HEK293 (cell line): ENCODE measurements around the gene ZSCAN22.

Experiments
- CTCF ChIA-PET: fragments of 350-600 bp; formaldehyde crosslinking; extraction: SDS; loops from one replicate; lab custom pipeline; 2021; ENCODE audit warnings: antibody characterized with exemption; lab: Yijun Ruan, JAX
- POLR2A ChIA-PET: fragments of 300-600 bp; formaldehyde crosslinking; extraction: SDS; loops from one replicate; lab custom pipeline; 2020; ENCODE audit warnings: antibody characterized with exemption, inconsistent platforms; lab: Yijun Ruan, JAX
- H3K27ac ChIP-seq: fragments of 200-500 bp; sonication (Bioruptor generic); 2 replicates; pipeline ENCODE4 v1.5.1; 2014; ENCODE audit warnings: low read depth, low read length, control low read depth, inconsistent platforms; ENCODE audit errors: extremely low read depth
- H3K36me3 ChIP-seq, 2 experiments: fragments of 200-500 bp in 1 of 2; sonication (Bioruptor generic) in 1 of 2; 1 replicate in 1 of 2; 2 replicates in 1 of 2; pipeline ENCODE4 v1.5.1; 2014 to 2017; ENCODE audit warnings: inconsistent platforms in 2 of 2, low read length in 2 of 2; ENCODE audit not compliant: control insufficient read depth in 2 of 2, insufficient read depth in 1 of 2
- H3K4me1 ChIP-seq: fragments of 200-500 bp; sonication (Bioruptor generic); 2 replicates; pipeline ENCODE4 v1.5.1; 2014; ENCODE audit warnings: mild to moderate bottlenecking, low read length, inconsistent platforms; ENCODE audit not compliant: control insufficient read depth, insufficient read depth
- H3K4me3 ChIP-seq: 2 replicates; pipeline ENCODE4 v1.5.1; 2011; ENCODE audit warnings: low read depth, mild to moderate bottlenecking, control low read depth, low read length, moderate library complexity
- H3K9me3 ChIP-seq: fragments of 200-500 bp; sonication (Bioruptor generic); 2 replicates; pipeline ENCODE4 v1.5.1; 2014; ENCODE audit warnings: low read depth, low read length, inconsistent platforms; ENCODE audit not compliant: control insufficient read depth, insufficient read depth
- BCL11B ChIP-seq: fragments of 450-650 bp; formaldehyde crosslinking; IDR thresholded peaks from 2 replicates; pipeline ENCODE4 v1.5.1; 2016; ENCODE audit warnings: low read depth, missing biosample characterization, missing genetic modification characterization
- EGR2 ChIP-seq: fragments of 450-650 bp; formaldehyde crosslinking; IDR thresholded peaks from 2 replicates; pipeline ENCODE4 v1.5.1; 2016; ENCODE audit warnings: low read depth, missing biosample characterization, missing genetic modification characterization
- GLIS2 ChIP-seq: fragments of 450-650 bp; formaldehyde crosslinking; IDR thresholded peaks from 2 replicates; pipeline ENCODE4 v1.5.1; 2016; ENCODE audit warnings: missing biosample characterization, missing genetic modification characterization
- KLF16 ChIP-seq: fragments of 450-650 bp; formaldehyde crosslinking; IDR thresholded peaks from 2 replicates; pipeline ENCODE4 v1.5.1; 2017; ENCODE audit warnings: missing biosample characterization, missing genetic modification characterization
- KLF8 ChIP-seq: fragments of 450-650 bp; formaldehyde crosslinking; IDR thresholded peaks from 2 replicates; pipeline ENCODE4 v1.5.1; 2016; ENCODE audit warnings: missing biosample characterization, missing genetic modification characterization
- MZF1 ChIP-seq: fragments of 450-650 bp; formaldehyde crosslinking; IDR thresholded peaks from 2 replicates; pipeline ENCODE4 v1.5.1; 2017; ENCODE audit warnings: missing biosample characterization, missing genetic modification characterization, borderline replicate concordance
- SALL2 ChIP-seq: fragments of 450-650 bp; formaldehyde crosslinking; IDR thresholded peaks from 2 replicates; pipeline ENCODE4 v1.5.0; 2017; ENCODE audit warnings: missing biosample characterization, mild to moderate bottlenecking, missing genetic modification characterization, borderline replicate concordance
- SP7 ChIP-seq: fragments of 450-650 bp; formaldehyde crosslinking; IDR thresholded peaks from 2 replicates; pipeline ENCODE4 v1.5.1; 2016; ENCODE audit warnings: missing biosample characterization, missing genetic modification characterization
- WT1 ChIP-seq: fragments of 450-650 bp; formaldehyde crosslinking; IDR thresholded peaks from 2 replicates; pipeline ENCODE4 v1.5.1; 2016; ENCODE audit warnings: missing biosample characterization, missing genetic modification characterization
- ZFP3 ChIP-seq: fragments of 450-650 bp; formaldehyde crosslinking; IDR thresholded peaks from 2 replicates; pipeline ENCODE4 v1.5.1; 2016; ENCODE audit warnings: low read depth, missing biosample characterization, missing genetic modification characterization
- ZNF10 ChIP-seq: fragments of 450-650 bp; formaldehyde crosslinking; IDR thresholded peaks from 2 replicates; pipeline ENCODE4 v1.5.1; 2017; ENCODE audit warnings: missing biosample characterization, missing genetic modification characterization
- ZNF138 ChIP-seq: fragments of 450-650 bp; formaldehyde crosslinking; IDR thresholded peaks from 2 replicates; pipeline ENCODE4 v1.5.1; 2016; ENCODE audit warnings: missing biosample characterization, missing genetic modification characterization, borderline replicate concordance
- ZNF146 ChIP-seq: fragments of 450-650 bp; formaldehyde crosslinking; IDR thresholded peaks from 2 replicates; pipeline ENCODE4 v1.5.1; 2016; ENCODE audit warnings: missing biosample characterization, missing genetic modification characterization
- ZNF239 ChIP-seq: fragments of 450-650 bp; formaldehyde crosslinking; IDR thresholded peaks from 2 replicates; pipeline ENCODE4 v1.5.1; 2016; ENCODE audit warnings: missing biosample characterization, missing genetic modification characterization
- ZNF404 ChIP-seq: fragments of 450-650 bp; formaldehyde crosslinking; IDR thresholded peaks from 2 replicates; pipeline ENCODE4 v1.5.1; 2017; ENCODE audit warnings: missing biosample characterization, missing genetic modification characterization
- ZNF416 ChIP-seq: fragments of 450-650 bp; formaldehyde crosslinking; IDR thresholded peaks from 2 replicates; pipeline ENCODE4 v1.5.1; 2016; ENCODE audit warnings: missing biosample characterization, missing genetic modification characterization
- ZNF433 ChIP-seq: fragments of 450-650 bp; formaldehyde crosslinking; IDR thresholded peaks from 2 replicates; pipeline ENCODE4 v1.5.1; 2016; ENCODE audit warnings: missing biosample characterization, missing genetic modification characterization, low read depth
- ZNF548 ChIP-seq: fragments of 450-650 bp; formaldehyde crosslinking; IDR thresholded peaks from 2 replicates; pipeline ENCODE4 v1.5.1; 2016; ENCODE audit warnings: missing biosample characterization, missing genetic modification characterization
- ZNF585B ChIP-seq: fragments of 450-650 bp; formaldehyde crosslinking; IDR thresholded peaks from 2 replicates; pipeline ENCODE4 v1.5.1; 2016; ENCODE audit warnings: missing biosample characterization, missing genetic modification characterization
- ZNF626 ChIP-seq: fragments of 450-650 bp; sonication (Bioruptor Pico); formaldehyde crosslinking; IDR thresholded peaks from 2 replicates; pipeline ENCODE4 v1.5.1; 2018; ENCODE audit warnings: missing biosample characterization, missing genetic modification characterization, inconsistent platforms
- ZNF658 ChIP-seq: fragments of 450-650 bp; formaldehyde crosslinking; IDR thresholded peaks from 2 replicates; pipeline ENCODE4; 2016; ENCODE audit warnings: missing biosample characterization, missing genetic modification characterization
- ZNF670 ChIP-seq: fragments of 450-650 bp; formaldehyde crosslinking; IDR thresholded peaks from 2 replicates; pipeline ENCODE4 v1.5.1; 2016; ENCODE audit warnings: missing biosample characterization, missing genetic modification characterization, low read depth
- ZNF785 ChIP-seq: fragments of 450-650 bp; formaldehyde crosslinking; IDR thresholded peaks from 2 replicates; pipeline ENCODE4 v1.5.1; 2016; ENCODE audit warnings: missing biosample characterization, missing genetic modification characterization
- ZNF830 ChIP-seq: fragments of 450-650 bp; IDR thresholded peaks from 2 replicates; pipeline ENCODE4 v1.5.0; 2018; ENCODE audit warnings: missing biosample characterization, missing genetic modification characterization, low read depth, mild to moderate bottlenecking, moderate library complexity
- TF ChIP-seq, protein P1 (sequence below): fragments of 450-650 bp; formaldehyde crosslinking; IDR thresholded peaks from 2 replicates; pipeline ENCODE4 v1.5.1; 2017; ENCODE audit warnings: missing biosample characterization, missing genetic modification characterization
- TF ChIP-seq, protein P2 (sequence below): fragments of 450-650 bp; formaldehyde crosslinking; IDR thresholded peaks from 2 replicates; pipeline ENCODE4 v1.5.1; 2016; ENCODE audit warnings: missing biosample characterization, missing genetic modification characterization
- TF ChIP-seq, protein P3 (sequence below): fragments of 450-650 bp; formaldehyde crosslinking; IDR thresholded peaks from 2 replicates; pipeline ENCODE4 v1.5.1; 2016; ENCODE audit warnings: missing biosample characterization, missing genetic modification characterization, borderline replicate concordance
- TF ChIP-seq, protein P4 (sequence below): fragments of 450-650 bp; formaldehyde crosslinking; IDR thresholded peaks from 2 replicates; pipeline ENCODE4 v1.5.1; 2016; ENCODE audit warnings: missing biosample characterization, missing genetic modification characterization

The ZSCAN22 gene

DNA sequence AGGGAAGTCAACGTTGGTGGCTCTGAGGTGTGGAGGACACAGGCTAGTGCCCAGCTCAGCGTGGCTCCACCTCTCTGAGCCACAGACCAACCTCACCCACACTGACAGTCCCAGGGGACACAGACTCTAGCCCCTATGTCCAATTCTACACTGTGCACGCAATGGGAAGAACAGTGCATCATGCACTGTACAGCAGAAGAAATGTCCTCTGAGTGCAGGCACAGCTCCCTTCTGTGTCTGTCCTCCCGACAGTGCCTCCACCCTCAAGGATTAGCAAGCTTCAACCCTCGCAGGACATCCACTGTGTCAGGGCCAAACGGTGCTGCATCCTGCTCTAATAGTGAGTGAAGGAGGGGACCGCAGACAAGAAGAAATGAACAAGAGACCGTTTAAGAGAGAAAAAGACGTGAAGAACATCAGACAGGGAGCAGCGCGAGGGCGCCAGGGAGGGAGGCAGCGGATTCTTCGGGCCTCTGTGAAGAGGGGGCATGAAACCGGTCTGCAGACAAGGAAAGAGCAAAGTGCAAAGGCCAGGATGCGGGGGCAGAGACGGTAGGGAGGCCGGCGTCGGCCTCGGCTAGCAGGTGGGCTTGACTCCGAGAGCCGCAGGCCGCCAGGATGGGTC lies 53.4 kb downstream of the ZSCAN22 start:
- Histone ChIP-seq H3K36me3 (no peaks in the 10 kb centered on the region), H3K4me3 (peak overlapping the region; percentile 83), H3K4me1 (peaks cover 6% of the 10 kb centered on the region; the same call in 1 of the 2 replicates), H3K9me3 (no peaks in the 10 kb centered on the region)
- POLR2A ChIA-PET = interaction anchor here (0.8 to 1.5 kb wide), 4 partner anchors 13 to 163 kb away, joined by 3 to 13 read pairs (median 4); partner anchors contain the start of genes TRIM28, ZNF497 and ZNF584
- CTCF ChIA-PET = interaction anchor here (0.7 to 1.1 kb wide), 3 partner anchors 28 to 139 kb away, joined by 3 to 6 read pairs (median 4); partner anchors contain the start of genes ZBTB45 and ZNF584
- TF ChIP-seq WT1 (tag by site-specific recombination) = peak; percentile 39; the same call in 1 of the 2 replicates
- TF ChIP-seq ZNF239 (tag by site-specific recombination) = no peak
- no peak for TF ChIP-seq ZFP3 (tag by site-specific recombination)
- no peak for TF ChIP-seq ZNF138
- TF ChIP-seq BCL11B (tag by site-specific recombination) = 0 out of 2 replicates have a peak, but pooled peaks have one; percentile 59
- no peak for TF ChIP-seq GLIS2 (tag by site-specific recombination)
- no peak for TF ChIP-seq KLF16 (tag by site-specific recombination)
- no peak for TF ChIP-seq ZNF658 (tag by site-specific recombination)
- TF ChIP-seq, protein P1, sequence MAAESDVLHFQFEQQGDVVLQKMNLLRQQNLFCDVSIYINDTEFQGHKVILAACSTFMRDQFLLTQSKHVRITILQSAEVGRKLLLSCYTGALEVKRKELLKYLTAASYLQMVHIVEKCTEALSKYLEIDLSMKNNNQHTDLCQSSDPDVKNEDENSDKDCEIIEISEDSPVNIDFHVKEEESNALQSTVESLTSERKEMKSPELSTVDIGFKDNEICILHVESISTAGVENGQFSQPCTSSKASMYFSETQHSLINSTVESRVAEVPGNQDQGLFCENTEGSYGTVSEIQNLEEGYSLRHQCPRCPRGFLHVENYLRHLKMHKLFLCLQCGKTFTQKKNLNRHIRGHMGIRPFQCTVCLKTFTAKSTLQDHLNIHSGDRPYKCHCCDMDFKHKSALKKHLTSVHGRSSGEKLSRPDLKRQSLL (tag by site-specific recombination) = no peak
- TF ChIP-seq, all 188 proteins: peak for 2
- peak overlapping the region; percentile 87 for H3K27ac ChIP-seq

DNA sequence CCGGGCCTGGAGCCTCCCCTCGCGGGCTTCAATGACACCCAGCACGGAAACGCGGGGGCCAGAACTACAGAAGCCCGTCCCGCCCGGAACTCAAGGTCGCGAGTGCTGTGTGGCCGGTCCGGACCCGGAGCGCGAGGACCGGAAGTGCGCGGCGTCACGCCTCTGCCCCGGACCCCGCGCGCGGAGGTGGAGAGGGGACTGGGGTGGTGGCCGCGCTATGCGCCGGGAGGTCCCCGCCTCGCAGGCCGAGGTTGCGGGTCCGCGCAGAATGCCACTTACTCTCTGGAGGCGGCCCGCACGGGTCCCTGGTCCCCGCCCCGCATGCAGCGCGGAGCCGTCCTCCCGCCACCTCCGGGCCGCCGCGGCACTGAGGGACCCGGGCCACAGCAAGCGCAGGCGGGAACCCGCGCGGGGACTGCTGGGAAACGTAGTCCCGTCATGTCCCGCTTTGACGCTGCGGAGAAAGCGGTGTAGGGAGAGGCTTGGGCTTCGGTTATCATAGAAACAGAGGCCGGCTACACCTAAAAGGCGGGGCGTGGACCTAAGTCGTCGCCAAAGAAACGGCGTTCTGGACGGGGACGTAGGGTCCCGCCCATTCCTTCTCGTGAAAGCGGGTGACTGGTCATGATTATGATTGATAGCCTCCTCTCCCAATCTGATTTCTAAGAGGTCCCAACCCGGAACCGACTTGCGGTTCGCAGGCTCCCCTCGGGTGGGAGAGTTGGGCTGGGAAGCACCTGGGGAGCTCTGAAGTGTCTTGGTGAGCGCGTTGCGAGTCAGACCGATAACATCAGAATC lies 54.1 kb downstream of the ZSCAN22 start, which contains the start of gene ZNF837:
Gene ZNF837 (minus strand): TSS at position 369 of the 798 bp plus-strand sequence. CDS start 11,698 bp downstream, outside the sequence.
- Histone ChIP-seq H3K4me1 (peaks cover 11% of the 10 kb centered on the region), H3K36me3 (no peaks in the 10 kb centered on the region), H3K9me3 (no peaks in the 10 kb centered on the region), H3K27ac (peak within 1 kb of the TSS; percentile 87), H3K4me3 (peak within 1 kb of the TSS; percentile 83)
- ChIA-PET POLR2A (interaction anchor here (0.6 to 2.9 kb wide), 10 partner anchors 10 to 163 kb away, joined by 3 to 25 read pairs (median 4); partner anchors contain the start of genes TRIM28, ZNF324B, ZNF497 and ZNF584), CTCF (interaction anchor here (0.6 to 1.2 kb wide), 4 partner anchors 11 to 177 kb away, joined by 3 to 6 read pairs (median 4); partner anchors contain the start of gene ZBTB45)
- no peak for TF ChIP-seq ZNF404
- no peak for TF ChIP-seq ZNF585B
- TF ChIP-seq SALL2 = peak; percentile 58; the same call in 1 of the 2 replicates
- peak; percentile 84 for TF ChIP-seq ZNF10 (tag by site-specific recombination)
- TF ChIP-seq, protein P2, sequence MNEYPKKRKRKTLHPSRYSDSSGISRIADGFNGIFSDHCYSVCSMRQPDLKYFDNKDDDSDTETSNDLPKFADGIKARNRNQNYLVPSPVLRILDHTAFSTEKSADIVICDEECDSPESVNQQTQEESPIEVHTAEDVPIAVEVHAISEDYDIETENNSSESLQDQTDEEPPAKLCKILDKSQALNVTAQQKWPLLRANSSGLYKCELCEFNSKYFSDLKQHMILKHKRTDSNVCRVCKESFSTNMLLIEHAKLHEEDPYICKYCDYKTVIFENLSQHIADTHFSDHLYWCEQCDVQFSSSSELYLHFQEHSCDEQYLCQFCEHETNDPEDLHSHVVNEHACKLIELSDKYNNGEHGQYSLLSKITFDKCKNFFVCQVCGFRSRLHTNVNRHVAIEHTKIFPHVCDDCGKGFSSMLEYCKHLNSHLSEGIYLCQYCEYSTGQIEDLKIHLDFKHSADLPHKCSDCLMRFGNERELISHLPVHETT (tag by site-specific recombination) = peak; percentile 70; the same call in 1 of the 2 replicates
- TF ChIP-seq, protein P3, sequence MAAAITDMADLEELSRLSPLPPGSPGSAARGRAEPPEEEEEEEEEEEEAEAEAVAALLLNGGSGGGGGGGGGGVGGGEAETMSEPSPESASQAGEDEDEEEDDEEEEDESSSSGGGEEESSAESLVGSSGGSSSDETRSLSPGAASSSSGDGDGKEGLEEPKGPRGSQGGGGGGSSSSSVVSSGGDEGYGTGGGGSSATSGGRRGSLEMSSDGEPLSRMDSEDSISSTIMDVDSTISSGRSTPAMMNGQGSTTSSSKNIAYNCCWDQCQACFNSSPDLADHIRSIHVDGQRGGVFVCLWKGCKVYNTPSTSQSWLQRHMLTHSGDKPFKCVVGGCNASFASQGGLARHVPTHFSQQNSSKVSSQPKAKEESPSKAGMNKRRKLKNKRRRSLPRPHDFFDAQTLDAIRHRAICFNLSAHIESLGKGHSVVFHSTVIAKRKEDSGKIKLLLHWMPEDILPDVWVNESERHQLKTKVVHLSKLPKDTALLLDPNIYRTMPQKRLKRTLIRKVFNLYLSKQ = no peak
- TF ChIP-seq ZNF548 (tag by site-specific recombination) = no peak
- TF ChIP-seq BCL11B (tag by site-specific recombination) = no peak; the same call in 1 of the 2 replicates
- no peak; the same call in 1 of the 2 replicates for TF ChIP-seq ZNF626 (tag by site-specific recombination)
- TF ChIP-seq, protein P4, sequence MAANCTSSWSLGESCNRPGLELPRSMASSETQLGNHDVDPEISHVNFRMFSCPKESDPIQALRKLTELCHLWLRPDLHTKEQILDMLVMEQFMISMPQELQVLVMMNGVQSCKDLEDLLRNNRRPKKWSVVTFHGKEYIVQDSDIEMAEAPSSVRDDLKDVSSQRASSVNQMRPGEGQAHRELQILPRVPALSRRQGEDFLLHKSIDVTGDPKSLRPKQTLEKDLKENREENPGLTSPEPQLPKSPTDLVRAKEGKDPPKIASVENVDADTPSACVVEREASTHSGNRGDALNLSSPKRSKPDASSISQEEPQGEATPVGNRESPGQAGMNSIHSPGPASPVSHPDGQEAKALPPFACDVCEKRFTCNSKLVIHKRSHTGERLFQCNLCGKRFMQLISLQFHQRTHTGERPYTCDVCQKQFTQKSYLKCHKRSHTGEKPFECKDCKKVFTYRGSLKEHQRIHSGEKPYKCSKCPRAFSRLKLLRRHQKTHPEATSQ (tag by site-specific recombination) = peak; percentile 97
- peak; percentile 90 for TF ChIP-seq ZNF785 (tag by site-specific recombination)
- TF ChIP-seq KLF8 (tag by site-specific recombination) = peak; percentile 97
- TF ChIP-seq EGR2 (tag by site-specific recombination) = peak; percentile 94
- TF ChIP-seq MZF1 (tag by site-specific recombination) = peak; percentile 77; the same call in 1 of the 2 replicates
- peak; percentile 90 for TF ChIP-seq SP7 (tag by site-specific recombination)
- no peak for TF ChIP-seq ZNF670 (tag by site-specific recombination)
- TF ChIP-seq ZNF433 = no peak
- TF ChIP-seq ZNF146 = 0 out of 2 replicates have a peak, but pooled peaks have one; percentile 35
- peak; percentile 98 for TF ChIP-seq KLF16 (tag by site-specific recombination)
- no peak; the same call in 1 of the 2 replicates for TF ChIP-seq ZNF416
- no peak for TF ChIP-seq ZNF830 (tag by site-specific recombination)
